ENCODE measurements around the gene ERBB2. TPM values are rescaled to one million over a fixed set of nuclear protein-coding genes. Genes with fewer than 3 reads are reported as not detected.
A peak's percentile ranks its signal among the peaks of the same experiment; 100 is the strongest.

Gene ERBB2
- total and polyA plus RNA-seq, 2 experiments from 2014 or later, result 46.2 to 196 TPM

DNA sequence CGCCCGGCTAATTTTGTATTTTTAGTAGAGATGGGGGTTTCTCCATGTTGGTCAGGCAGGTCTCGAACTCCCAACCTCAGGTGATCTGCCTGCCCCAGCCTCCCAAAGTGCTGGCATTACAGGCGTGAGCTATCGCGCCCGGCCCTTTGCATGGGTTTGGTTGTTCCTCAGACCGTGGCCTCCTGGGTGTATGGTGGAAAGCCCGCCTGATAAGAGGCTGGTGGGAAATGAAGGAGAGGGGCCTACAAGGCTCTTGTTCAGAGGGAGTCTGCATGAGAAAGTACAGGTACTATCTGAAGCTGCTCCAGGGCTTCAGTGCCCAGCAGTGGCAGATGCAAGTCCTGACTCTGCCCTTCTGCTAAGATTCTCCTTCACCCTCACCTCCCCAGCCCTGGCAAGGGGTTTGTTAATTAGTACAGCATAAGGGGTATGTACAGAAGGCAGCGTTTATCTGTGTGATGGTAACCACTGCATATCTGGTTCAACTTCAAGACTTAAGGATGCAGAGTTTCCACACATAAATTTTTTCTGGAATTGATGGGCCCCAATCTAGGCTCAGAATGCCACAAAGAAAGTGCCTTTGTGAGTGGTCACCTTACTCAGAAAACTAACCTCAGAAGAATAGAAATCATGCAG, 62.1 kb downstream of the ERBB2 start:
- Mint-ChIP-seq H3K36me3 (ENCODE audit: low read depth) (no peaks in the 10 kb centered on the region), H3K9me3 (no peaks in the 10 kb centered on the region), H3K27me3 (ENCODE audit: insufficient read depth, low read depth, poor library complexity) (peaks cover 14% of the 10 kb centered on the region), H3K4me1 (peaks cover 3% of the 10 kb centered on the region; the same call in 2 of the 3 replicates), H3K4me3 (no peak overlapping the region), H3K27ac (no peak overlapping the region)
- Histone ChIP-seq H3K4me3 (no peak overlapping the region), H4K20me1 (replicated peaks; ENCODE audit: insufficient read depth) (no peaks in the 10 kb centered on the region; the same call in 1 of the 2 replicates), H3K9me2 (ENCODE audit: insufficient read depth) (no peaks in the 10 kb centered on the region), H3K27me3 (ENCODE audit: insufficient read depth) (no peaks in the 10 kb centered on the region), H3K27ac (ENCODE audit: low read depth) (no peak overlapping the region), H3K36me3 (ENCODE audit: insufficient read depth) (no peaks in the 10 kb centered on the region), H3F3A (replicated peaks; ENCODE audit: low read depth) (no peaks in the 10 kb centered on the region), H3K4me2 (no peak overlapping the region), H3K79me2 (replicated peaks; ENCODE audit: insufficient read depth) (no peaks in the 10 kb centered on the region), H3K4me1 (ENCODE audit: insufficient read depth) (no peaks in the 10 kb centered on the region), H2AFZ (no peak overlapping the region; the same call in none of the 2 replicates)
- no peak for TF ChIP-seq POLR2AphosphoS5 (IDR thresholded peaks at IDR 0.05; ENCODE audit: low read depth)
- TF ChIP-seq, protein P1, sequence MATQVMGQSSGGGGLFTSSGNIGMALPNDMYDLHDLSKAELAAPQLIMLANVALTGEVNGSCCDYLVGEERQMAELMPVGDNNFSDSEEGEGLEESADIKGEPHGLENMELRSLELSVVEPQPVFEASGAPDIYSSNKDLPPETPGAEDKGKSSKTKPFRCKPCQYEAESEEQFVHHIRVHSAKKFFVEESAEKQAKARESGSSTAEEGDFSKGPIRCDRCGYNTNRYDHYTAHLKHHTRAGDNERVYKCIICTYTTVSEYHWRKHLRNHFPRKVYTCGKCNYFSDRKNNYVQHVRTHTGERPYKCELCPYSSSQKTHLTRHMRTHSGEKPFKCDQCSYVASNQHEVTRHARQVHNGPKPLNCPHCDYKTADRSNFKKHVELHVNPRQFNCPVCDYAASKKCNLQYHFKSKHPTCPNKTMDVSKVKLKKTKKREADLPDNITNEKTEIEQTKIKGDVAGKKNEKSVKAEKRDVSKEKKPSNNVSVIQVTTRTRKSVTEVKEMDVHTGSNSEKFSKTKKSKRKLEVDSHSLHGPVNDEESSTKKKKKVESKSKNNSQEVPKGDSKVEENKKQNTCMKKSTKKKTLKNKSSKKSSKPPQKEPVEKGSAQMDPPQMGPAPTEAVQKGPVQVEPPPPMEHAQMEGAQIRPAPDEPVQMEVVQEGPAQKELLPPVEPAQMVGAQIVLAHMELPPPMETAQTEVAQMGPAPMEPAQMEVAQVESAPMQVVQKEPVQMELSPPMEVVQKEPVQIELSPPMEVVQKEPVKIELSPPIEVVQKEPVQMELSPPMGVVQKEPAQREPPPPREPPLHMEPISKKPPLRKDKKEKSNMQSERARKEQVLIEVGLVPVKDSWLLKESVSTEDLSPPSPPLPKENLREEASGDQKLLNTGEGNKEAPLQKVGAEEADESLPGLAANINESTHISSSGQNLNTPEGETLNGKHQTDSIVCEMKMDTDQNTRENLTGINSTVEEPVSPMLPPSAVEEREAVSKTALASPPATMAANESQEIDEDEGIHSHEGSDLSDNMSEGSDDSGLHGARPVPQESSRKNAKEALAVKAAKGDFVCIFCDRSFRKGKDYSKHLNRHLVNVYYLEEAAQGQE (IDR thresholded peaks at IDR 0.05; ENCODE audit: unreplicated experiment), result no peak
- TF ChIP-seq EZH2 (IDR thresholded peaks at IDR 0.05; ENCODE audit: low read depth, unreplicated experiment), result no peak
- TF ChIP-seq, protein P2, sequence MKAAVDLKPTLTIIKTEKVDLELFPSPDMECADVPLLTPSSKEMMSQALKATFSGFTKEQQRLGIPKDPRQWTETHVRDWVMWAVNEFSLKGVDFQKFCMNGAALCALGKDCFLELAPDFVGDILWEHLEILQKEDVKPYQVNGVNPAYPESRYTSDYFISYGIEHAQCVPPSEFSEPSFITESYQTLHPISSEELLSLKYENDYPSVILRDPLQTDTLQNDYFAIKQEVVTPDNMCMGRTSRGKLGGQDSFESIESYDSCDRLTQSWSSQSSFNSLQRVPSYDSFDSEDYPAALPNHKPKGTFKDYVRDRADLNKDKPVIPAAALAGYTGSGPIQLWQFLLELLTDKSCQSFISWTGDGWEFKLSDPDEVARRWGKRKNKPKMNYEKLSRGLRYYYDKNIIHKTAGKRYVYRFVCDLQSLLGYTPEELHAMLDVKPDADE (IDR thresholded peaks at IDR 0.05), result no peak
- no peak for TF ChIP-seq ZNF331 (CRISPR knock-in tag; IDR thresholded peaks at IDR 0.05; ENCODE audit: low read depth)
- TF ChIP-seq CREB1 (CRISPR knock-in tag; IDR thresholded peaks at IDR 0.05; ENCODE audit: low read depth), result no peak
- ATAC-seq (no peak), DNase-seq (ENCODE audit: low spot score) (no peak)

DNA sequence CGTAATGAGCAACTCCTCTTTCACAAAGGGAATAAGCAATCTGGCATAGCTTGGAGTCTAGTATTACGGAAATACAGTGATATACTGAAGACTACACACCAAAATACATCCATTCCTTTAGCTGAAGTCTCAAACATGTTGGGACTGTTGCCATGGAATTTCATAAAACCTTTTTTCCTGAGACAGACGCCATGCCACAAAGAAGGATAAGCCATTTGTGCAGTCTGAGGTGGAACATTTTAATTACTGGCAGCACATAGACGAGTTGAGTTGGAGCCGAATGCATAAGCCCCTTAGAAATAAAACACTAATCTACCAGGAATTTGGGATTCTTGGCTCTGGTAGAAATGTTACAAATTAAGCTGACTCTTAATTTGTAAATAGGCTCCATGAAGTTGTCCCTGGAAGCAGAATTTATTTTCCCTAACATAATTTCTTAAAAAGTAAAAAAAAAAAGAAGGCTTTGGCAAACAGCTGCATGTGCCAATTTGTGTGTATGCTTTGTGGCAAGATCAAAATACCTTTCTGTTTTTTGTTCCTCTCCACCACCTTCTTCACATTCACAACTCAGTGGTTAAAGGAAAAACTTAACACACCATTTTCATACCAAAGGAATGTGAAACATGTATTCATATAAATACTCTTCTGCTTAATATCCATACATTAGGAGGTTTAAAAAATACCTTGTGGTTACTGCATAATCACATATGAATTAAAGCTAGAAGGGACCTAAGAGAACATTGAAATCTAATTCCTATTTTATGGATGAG, 63.4 kb downstream of the ERBB2 start:
- no peak for ATAC-seq
- no peak overlapping the region for H3K4me2 ChIP-seq
- peaks cover 9% of the 10 kb centered on the region for H3K27me3 Mint-ChIP-seq (ENCODE audit: insufficient read depth, low read depth, poor library complexity)
- TF ChIP-seq JUNB (IDR thresholded peaks at IDR 0.05; ENCODE audit: unreplicated experiment) (no peak), ZNF331 (CRISPR knock-in tag; IDR thresholded peaks at IDR 0.05; ENCODE audit: low read depth) (no peak), EZH2phosphoT487 (IDR thresholded peaks at IDR 0.05; ENCODE audit: unreplicated experiment) (no peak), EZH2 (IDR thresholded peaks at IDR 0.05; ENCODE audit: low read depth, unreplicated experiment) (no peak)
- TF ChIP-seq, protein P3, sequence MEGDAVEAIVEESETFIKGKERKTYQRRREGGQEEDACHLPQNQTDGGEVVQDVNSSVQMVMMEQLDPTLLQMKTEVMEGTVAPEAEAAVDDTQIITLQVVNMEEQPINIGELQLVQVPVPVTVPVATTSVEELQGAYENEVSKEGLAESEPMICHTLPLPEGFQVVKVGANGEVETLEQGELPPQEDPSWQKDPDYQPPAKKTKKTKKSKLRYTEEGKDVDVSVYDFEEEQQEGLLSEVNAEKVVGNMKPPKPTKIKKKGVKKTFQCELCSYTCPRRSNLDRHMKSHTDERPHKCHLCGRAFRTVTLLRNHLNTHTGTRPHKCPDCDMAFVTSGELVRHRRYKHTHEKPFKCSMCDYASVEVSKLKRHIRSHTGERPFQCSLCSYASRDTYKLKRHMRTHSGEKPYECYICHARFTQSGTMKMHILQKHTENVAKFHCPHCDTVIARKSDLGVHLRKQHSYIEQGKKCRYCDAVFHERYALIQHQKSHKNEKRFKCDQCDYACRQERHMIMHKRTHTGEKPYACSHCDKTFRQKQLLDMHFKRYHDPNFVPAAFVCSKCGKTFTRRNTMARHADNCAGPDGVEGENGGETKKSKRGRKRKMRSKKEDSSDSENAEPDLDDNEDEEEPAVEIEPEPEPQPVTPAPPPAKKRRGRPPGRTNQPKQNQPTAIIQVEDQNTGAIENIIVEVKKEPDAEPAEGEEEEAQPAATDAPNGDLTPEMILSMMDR (conservative IDR thresholded peaks at IDR 0.05; ENCODE audit: low read depth in 2 of 2), result no peak

More for the DNA sequence above, 63.4 kb downstream of the ERBB2 start:
- Mint-ChIP-seq H3K27ac (no peak overlapping the region), H3K4me3 (no peak overlapping the region), H3K9me3 (no peaks in the 10 kb centered on the region), H3K36me3 (ENCODE audit: low read depth) (no peaks in the 10 kb centered on the region), H3K4me1 (peaks cover 3% of the 10 kb centered on the region; the same call in 2 of the 3 replicates)
- Histone ChIP-seq H3K4me1 (ENCODE audit: insufficient read depth) (no peaks in the 10 kb centered on the region), H3K4me3 (no peak overlapping the region), H3K9me2 (ENCODE audit: insufficient read depth) (no peaks in the 10 kb centered on the region), H3K79me2 (replicated peaks; ENCODE audit: insufficient read depth) (no peaks in the 10 kb centered on the region), H3K27me3 (ENCODE audit: insufficient read depth) (no peaks in the 10 kb centered on the region), H2AFZ (peak overlapping the region; percentile 73), H3K36me3 (ENCODE audit: insufficient read depth) (no peaks in the 10 kb centered on the region), H4K20me1 (replicated peaks; ENCODE audit: insufficient read depth) (no peaks in the 10 kb centered on the region; the same call in 1 of the 2 replicates), H3K27ac (ENCODE audit: low read depth) (no peak overlapping the region), H3F3A (replicated peaks; ENCODE audit: low read depth) (no peaks in the 10 kb centered on the region)
- DNase-seq (ENCODE audit: low spot score), result no peak

Data from GM23338 (cell line).